Heart right ventricle (tissue), 16 donors: Measurements from ENCODE around the gene WBP11. TPM values are rescaled to one million over a fixed set of nuclear protein-coding genes. Genes with fewer than 3 reads are reported as not detected.

ENCODE experiments used
- ATAC-seq, 8 donors: fragments of 200-7000 bp; cut with Tn5 transposase; one replicate each; pipeline ENCODE4 v1.9.1; 2020; ENCODE audit warnings: mild to moderate bottlenecking in 8 of 8, moderate library complexity in 8 of 8, moderate number of reproducible peaks in 1 of 8
- DNase-seq, 2 donors: peaks; one replicate each; pipeline ENCODE4 v3.0.0-alpha.2; 2020
- H3K27ac ChIP-seq, 10 donors: fragments of 200-600 bp; sonication (generic) in 2 of 10; one replicate each; pipeline versions ENCODE4 v1.5.0 to v1.8.0; 2020 to 2022; ENCODE audit warnings: mild to moderate bottlenecking in 3 of 10
- H3K27me3 ChIP-seq, 7 donors: fragments of 200-600 bp; one replicate each; pipeline ENCODE4 v1.8.0; 2021 to 2022; ENCODE audit warnings: mild to moderate bottlenecking in 2 of 7
- H3K36me3 ChIP-seq, 9 donors: fragments of 200-600 bp; sonication (generic) in 1 of 9; one replicate each; pipeline versions ENCODE4 v1.5.0 to v1.8.0; 2020 to 2022; ENCODE audit warnings: mild to moderate bottlenecking in 2 of 9
- H3K4me1 ChIP-seq, 9 donors: fragments of 200-600 bp; sonication (generic) in 1 of 9; one replicate each; pipeline versions ENCODE4 v1.5.0 to v1.8.0; 2020 to 2022; ENCODE audit warnings: mild to moderate bottlenecking in 4 of 9
- H3K4me3 ChIP-seq, 10 donors: fragments of 200-600 bp; sonication (generic) in 2 of 10; one replicate each; pipeline versions ENCODE4 v1.5.0 to v1.8.0; 2020 to 2022; ENCODE audit warnings: mild to moderate bottlenecking in 7 of 10, moderate library complexity in 2 of 10
- H3K9me3 ChIP-seq, 11 donors: fragments of 200-600 bp in 10 of 11; sonication (generic) in 2 of 11; one replicate each; pipeline versions ENCODE4 v1.5.0 to v1.8.0; 2013 to 2022; ENCODE audit warnings: mild to moderate bottlenecking in 2 of 11, control low read depth in 1 of 11, moderate library complexity in 1 of 11
- CTCF ChIP-seq, 9 donors: fragments of 200-600 bp; sonication (generic) in 2 of 9; IDR thresholded peaks; one replicate each; pipeline versions ENCODE4 v1.5.0 to v1.8.0; 2021 to 2022; ENCODE audit warnings: antibody characterized with exemption in 9 of 9, mild to moderate bottlenecking in 5 of 9, moderate library complexity in 1 of 9
- WGBS, 2 donors: extraction: QIAGEN DNeasy Blood & Tissue Kit; methylation state at CpG; one replicate each; pipeline ENCODE4 v1.1.7; 2013; ENCODE audit warnings: inconsistent platforms in 1 of 2; 5-methylcytosine and 5-hydroxymethylcytosine counted together
- intact Hi-C, 10 donors: fragments of 100-400 bp; cut with DNase I; formaldehyde crosslinking; loops; one replicate each; pipeline versions ENCODE4 v1.11.1 to v1.14.2; 2022
- polyA plus RNA-seq, 2 donors: library from polyadenylated mRNA; stranded (reverse); fragments of 200-250 nt; gene quantifications; one replicate each; pipeline ENCODE4 v1.2.3, GENCODE V29; 2013
- total RNA-seq, 10 donors: library from RNA; stranded (reverse); fragmentation: NEBNext Ultra II Directional in 3 of 10; extraction: Animal tissue kit (Norgen Biotek cat#: 25700) in 3 of 10; gene quantifications; one replicate each; pipeline versions ENCODE4 v1.2.1 to v1.2.4, GENCODE V29; 2021 to 2023
- donor health status: Arrhythmogenic right ventricular cardiomyopathy.
- donor health status: ischemic (EF 13 %, LVEDD 7.1; RV severe dilation, severe dysfunction).
- donor health status: healthy with polysubstance abuse.
- donor health status: DM: no; HTN: yes; CAD: no.
- donor health status: DM: no; HTN: no; CAD: no.
- donor health status: ischemic (EF 25% LVEDD 6.9; RV normal size, moderate dysfunction).
- donor health status: ischemic (EF 25% LVEDD 5.7; RV mildly dilated, moderate dysfunction).
- donor health status: healthy.
- donor health status: DM: yes; HTN: yes; CAD: no.
- donor health status: Ischemic cardiomyopathy.
- donor health status: ischemic (EF 35%, LVEDD 5.7; RV mildly dilated, moderate dysfunction).
- donor health status: nonischemic (EF 11% LVEDD 7.7; RV severe dilation, severe dysfunction).
- donor health status: DM: yes; HTN: yes; CAD: no.
- donor health status: PGD.
- donor health status: ischemic (EF 29% LVEDD 5.4; RV normal size, mild dysfunction).
- donor health status: nonischemic (EF 23%, LVEDD 6.1; RV moderate dilation, normal function).

Gene WBP11
- total and polyA plus RNA-seq, 12 donors, result 11.9 to 62.3 (median 54.3) TPM

GRCh38 chr12:14779834-14780233, 23.4 kb downstream of the WBP11 start:
- TF ChIP-seq CTCF (IDR thresholded peaks at IDR 0.05), result no peak
- WGBS, 2 donors, result 88% methylated on average over 2 of the region's 2 CpGs
- no peak for DNase-seq
- intact Hi-C loops, result no loop called here
- no peaks in the 10 kb centered on the region for H3K27me3 ChIP-seq
- peaks cover 0 to 26% (median 0%) of the 10 kb centered on the region in 9 donors for H3K4me1 ChIP-seq
- no peak overlapping the region for H3K4me3 ChIP-seq
- peaks cover 0 to 13% (median 0%) of the 10 kb centered on the region in 9 donors for H3K36me3 ChIP-seq
- no peak overlapping the region for H3K27ac ChIP-seq
- no peaks in the 10 kb centered on the region for H3K9me3 ChIP-seq
- ATAC-seq, result no peak

- intact Hi-C loops, result no loop called here
- Histone ChIP-seq H3K36me3 (no peaks in the 10 kb centered on the region), H3K4me1 (peaks cover 0 to 33% (median 9%) of the 10 kb centered on the region in 9 donors), H3K9me3 (no peaks in the 10 kb centered on the region), H3K27ac (no peak overlapping the region), H3K4me3 (no peak overlapping the region), H3K27me3 (no peaks in the 10 kb centered on the region)
- WGBS, 2 donors, result 51 to 62% methylated on average over 3 of the region's 3 CpGs
- ATAC-seq, result no peak
- TF ChIP-seq CTCF (IDR thresholded peaks at IDR 0.05), result no peak
- no peak for DNase-seq
These were observed 26.0 kb downstream of the WBP11 start for GRCh38 chr12:14777271-14777670.

GRCh38 chr12:14776236-14776961, 26.9 kb downstream of the WBP11 start:
- Histone ChIP-seq H3K4me3 (peak overlapping the region in 6 of 10 donors; percentile 79 to 93 (median 82)), H3K9me3 (no peaks in the 10 kb centered on the region), H3K36me3 (no peaks in the 10 kb centered on the region), H3K4me1 (peaks cover 0 to 40% (median 9%) of the 10 kb centered on the region in 9 donors), H3K27me3 (no peaks in the 10 kb centered on the region), H3K27ac (peak overlapping the region in 9 of 10 donors; percentile 82 to 97 (median 94))
- TF ChIP-seq CTCF (IDR thresholded peaks at IDR 0.05), result peak in 3 of 9 donors; percentile 4 to 27 (median 12)
- intact Hi-C loops, result no loop called here
- DNase-seq (no peak), ATAC-seq (no peak)
- WGBS, 2 donors, result 78 to 80% methylated on average over 5 of the region's 5 CpGs

- 54 to 59% methylated on average over 1 of the region's 1 CpG for WGBS, 2 donors
- Histone ChIP-seq H3K4me3 (peak overlapping the region in 9 of 10 donors; percentile 76 to 93 (median 80)), H3K9me3 (no peaks in the 10 kb centered on the region), H3K36me3 (no peaks in the 10 kb centered on the region), H3K27me3 (no peaks in the 10 kb centered on the region), H3K27ac (peak overlapping the region in 9 of 10 donors; percentile 82 to 97 (median 94)), H3K4me1 (peaks cover 0 to 42% (median 10%) of the 10 kb centered on the region in 9 donors)
- ATAC-seq, result no peak
- no peak for DNase-seq
- no peak for TF ChIP-seq CTCF (IDR thresholded peaks at IDR 0.05)
- intact Hi-C loops, result loop anchor here in 3 of 10 donors (2.0 kb wide), 2 partner anchors 27 to 67 kb away; partner anchors contain the start of genes C12orf60 (in 3 of the 3), WBP11 (in 3 of the 3) and ART4 (in 1 of the 3)
These were observed 27.7 kb downstream of the WBP11 start for GRCh38 chr12:14775636-14775980.
